ENCODE results near the gene MTMR12. TPM values are rescaled to one million over a fixed set of nuclear protein-coding genes. Genes with fewer than 3 reads are reported as not detected.

MTMR12 gene
- 16.0 to 22.0 TPM (median 20.9 TPM) in 5 replicates for total RNA-seq (2022; extraction: Qiagen RNA extraction)

DNA sequence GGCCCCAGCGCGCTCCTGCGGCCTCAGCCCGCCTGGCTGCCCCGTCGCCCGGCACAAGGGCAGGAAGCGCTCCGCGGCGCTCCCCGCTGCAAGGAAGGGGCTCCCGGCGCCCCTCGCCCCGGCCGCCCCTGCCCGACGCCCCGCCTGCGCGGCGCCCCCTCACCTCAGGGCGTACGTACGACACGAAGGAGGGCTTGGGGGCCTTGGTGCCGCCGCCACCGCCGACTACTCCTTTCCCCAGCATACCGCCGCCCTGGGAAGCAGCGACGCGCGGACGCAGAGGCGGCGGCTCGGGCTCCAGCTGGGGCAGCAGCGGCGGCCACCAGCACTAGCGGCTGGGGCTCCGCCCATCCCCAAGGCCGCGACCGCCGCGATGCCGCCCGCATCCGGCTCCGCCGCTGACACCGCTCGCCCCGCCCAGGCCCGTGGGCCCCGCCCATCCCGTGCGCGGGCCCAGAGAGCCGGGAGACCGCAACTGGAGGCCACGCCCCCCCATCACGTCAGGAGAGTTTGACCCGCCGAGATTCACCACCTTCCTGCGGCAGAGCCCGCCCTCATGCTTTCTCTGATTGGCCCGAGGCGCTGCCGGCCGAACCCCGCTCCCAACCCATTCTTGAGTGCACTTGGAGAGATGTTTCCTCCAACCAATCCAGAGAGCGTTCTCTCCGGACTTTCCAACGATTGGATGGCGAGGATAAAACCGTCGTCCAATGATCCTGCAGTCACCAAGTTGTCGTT is at the start of gene MTMR12:
MTMR12 (minus strand) TSS at position 345 of the 738 bp plus-strand sequence; CDS start at position 244, 101 bp downstream.

Other genes with a start within 250 kb of the MTMR12 start
- 74.5 to 89.9 TPM (median 86.5 TPM) in 5 replicates for gene GOLPH3, start 138.6 kb downstream of the MTMR12 start, total RNA-seq (2022; extraction: Qiagen RNA extraction)
- 65.5 to 74.2 TPM (median 67.1 TPM) in 5 replicates for gene ZFR, start 131.8 kb upstream of the MTMR12 start, total RNA-seq (2022; extraction: Qiagen RNA extraction)